ENCODE measurements around the gene DYSF.

GRCh38 chr2:71686781-71687180 lies 233.4 kb downstream of the DYSF start:
- no peak for TF ChIP-seq NRF1 (IDR thresholded peaks at IDR 0.05; ENCODE audit: low read depth, low read length)
- TF ChIP-seq CTCF (IDR thresholded peaks at IDR 0.05): no peak
- no peak for TF ChIP-seq MXI1 (IDR thresholded peaks at IDR 0.05; ENCODE audit: low read depth, low read length)
- TF ChIP-seq REST (IDR thresholded peaks at IDR 0.05; ENCODE audit: low read depth, low read length): no peak
- no peak for TF ChIP-seq NFIC (IDR thresholded peaks at IDR 0.05; ENCODE audit: borderline replicate concordance)
- TF ChIP-seq EZH2phosphoT487 (IDR thresholded peaks at IDR 0.05; ENCODE audit: borderline replicate concordance, low read depth): no peak
- no peak for TF ChIP-seq EP300 (IDR thresholded peaks at IDR 0.05; ENCODE audit: borderline replicate concordance in 1 of 2, low read depth in 1 of 2, low read length in 1 of 2)
- TF ChIP-seq YY1 (IDR thresholded peaks at IDR 0.05; ENCODE audit: low read depth): no peak
